Osteoblast (primary cell): ENCODE results near the gene SORL1. TPM values are rescaled to one million over a fixed set of nuclear protein-coding genes. Genes with fewer than 3 reads are reported as not detected.

ENCODE experiments used
- DNase-seq: peaks from one replicate; pipeline ENCODE4 v3.0.0; 2011; ENCODE audit warnings: low spot score, mixed read lengths; ENCODE audit not compliant: insufficient read length; ENCODE audit errors: missing footprints
- H2AFZ ChIP-seq: 2 replicates; pipeline ENCODE4 v1.6.0; 2011; ENCODE audit warnings: mild to moderate bottlenecking, low read length
- H3K27ac ChIP-seq: 2 replicates; pipeline ENCODE4 v1.5.1; 2011; ENCODE audit warnings: mild to moderate bottlenecking, low read depth, low read length, moderate library complexity
- H3K27me3 ChIP-seq: 2 replicates; pipeline ENCODE4 v1.6.0; 2012; ENCODE audit warnings: mild to moderate bottlenecking, control low read depth, inconsistent platforms, low read length, moderate library complexity; ENCODE audit not compliant: insufficient read depth
- H3K36me3 ChIP-seq: 2 replicates; pipeline ENCODE4 v1.5.1; 2011; ENCODE audit warnings: mild to moderate bottlenecking, low read length, control low read depth, moderate library complexity; ENCODE audit not compliant: insufficient read depth
- H3K4me1 ChIP-seq: 2 replicates; pipeline ENCODE4 v1.5.1; 2011; ENCODE audit warnings: mild to moderate bottlenecking, low read length, control low read depth, moderate library complexity; ENCODE audit not compliant: insufficient read depth
- H3K4me2 ChIP-seq: 2 replicates; pipeline ENCODE4 v1.6.0; 2011; ENCODE audit warnings: mild to moderate bottlenecking, low read length; ENCODE audit not compliant: insufficient read depth
- H3K4me3 ChIP-seq: fragments of 200-600 bp; sonication (generic); 3 replicates; pipeline ENCODE4 v1.5.1; 2012; ENCODE audit warnings: mild to moderate bottlenecking, low read length, inconsistent platforms; ENCODE audit not compliant: insufficient read depth
- H3K79me2 ChIP-seq: 2 replicates; pipeline ENCODE4 v1.6.0; 2012; ENCODE audit warnings: mild to moderate bottlenecking, low read length, control low read depth, inconsistent platforms; ENCODE audit not compliant: insufficient read depth
- H3K9me3 ChIP-seq: 2 replicates; pipeline ENCODE4 v1.5.1; 2011; ENCODE audit warnings: low read depth, low read length, control low read depth
- H4K20me1 ChIP-seq: 2 replicates; pipeline ENCODE4 v1.6.0; 2012; ENCODE audit warnings: mild to moderate bottlenecking, low read length, control low read depth; ENCODE audit not compliant: insufficient read depth
- CTCF ChIP-seq: IDR thresholded peaks from 2 replicates; pipeline ENCODE4 v1.5.1; 2011; ENCODE audit warnings: mild to moderate bottlenecking, low read depth, low read length, moderate library complexity; ENCODE audit errors: extremely low read depth
- total RNA-seq: library from RNA; depleted of rRNA; stranded (reverse); fragments of >200 nt; gene quantifications from 2 replicates; pipeline ENCODE4 v1.2.3, GENCODE V29; 2012

SORL1 gene
- total RNA-seq, 1 donor, result 0.36 TPM

DNA sequence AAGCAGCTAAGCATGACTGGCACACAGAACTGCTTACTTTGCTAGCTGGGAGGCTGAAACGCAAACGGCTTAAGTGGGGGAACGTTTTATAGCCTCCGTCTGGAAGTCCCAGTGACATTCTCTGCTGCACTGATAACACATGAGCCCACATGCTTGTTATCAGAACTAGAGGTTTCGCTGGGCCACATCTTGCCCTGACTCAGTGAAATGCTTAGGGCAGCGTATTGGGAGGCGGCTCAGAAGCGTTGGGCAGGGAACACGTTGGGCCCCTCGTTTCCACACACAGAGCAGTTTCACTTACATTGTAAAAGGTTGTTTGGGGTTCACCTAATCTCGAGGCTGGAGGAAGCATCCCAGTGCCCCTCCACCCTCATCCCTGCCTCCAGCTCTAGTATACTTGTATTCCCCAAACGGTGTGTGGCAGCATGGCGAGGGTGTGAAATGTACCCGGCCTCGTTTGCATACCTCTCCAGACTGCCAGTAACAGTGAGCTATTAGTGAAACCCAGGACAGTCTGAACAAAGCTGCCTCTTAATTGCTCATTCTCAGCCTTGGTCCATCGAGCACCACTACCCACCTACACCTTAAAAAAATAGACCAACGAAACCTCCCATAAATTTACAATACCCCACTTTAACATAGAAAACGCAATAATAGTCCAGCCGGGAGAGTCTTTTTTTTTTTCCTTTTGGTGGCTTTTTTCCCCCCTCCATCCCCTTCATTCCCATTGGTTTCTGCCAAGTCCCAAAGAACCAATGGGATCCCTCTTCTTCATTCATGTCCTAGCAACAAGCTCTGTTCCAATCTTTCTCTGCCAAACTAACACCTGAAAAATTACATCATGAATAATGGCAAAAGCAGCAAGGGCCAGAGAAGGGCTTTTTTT, 219.4 kb downstream of the SORL1 start:
- peak; percentile 62 for DNase-seq
- no peaks in the 10 kb centered on the region for H4K20me1 ChIP-seq
- H3K27ac ChIP-seq, result no peak overlapping the region
- H3K9me3 ChIP-seq, result no peaks in the 10 kb centered on the region
- no peak overlapping the region for H3K4me2 ChIP-seq
- no peaks in the 10 kb centered on the region for H3K36me3 ChIP-seq
- peaks cover 10% of the 10 kb centered on the region for H3K4me1 ChIP-seq
- no peaks in the 10 kb centered on the region for H3K27me3 ChIP-seq
- no peak overlapping the region for H3K4me3 ChIP-seq
- TF ChIP-seq CTCF, result no peak
- no peaks in the 10 kb centered on the region for H3K79me2 ChIP-seq
- H2AFZ ChIP-seq, result peak overlapping the region; percentile 51

- no peak overlapping the region for H3K4me2 ChIP-seq
- no peak for DNase-seq
- H2AFZ ChIP-seq, result no peak overlapping the region
- no peaks in the 10 kb centered on the region for H3K36me3 ChIP-seq
- H3K9me3 ChIP-seq, result no peaks in the 10 kb centered on the region
- TF ChIP-seq CTCF, result no peak
- H3K27ac ChIP-seq, result no peak overlapping the region
- H3K79me2 ChIP-seq, result no peaks in the 10 kb centered on the region
- H3K4me3 ChIP-seq, result no peak overlapping the region
- peaks cover 10% of the 10 kb centered on the region for H3K4me1 ChIP-seq
- H4K20me1 ChIP-seq, result no peaks in the 10 kb centered on the region
- no peaks in the 10 kb centered on the region for H3K27me3 ChIP-seq
Measured at GRCh38 chr11:121672630-121673487, 220.7 kb downstream of the SORL1 start.

DNA sequence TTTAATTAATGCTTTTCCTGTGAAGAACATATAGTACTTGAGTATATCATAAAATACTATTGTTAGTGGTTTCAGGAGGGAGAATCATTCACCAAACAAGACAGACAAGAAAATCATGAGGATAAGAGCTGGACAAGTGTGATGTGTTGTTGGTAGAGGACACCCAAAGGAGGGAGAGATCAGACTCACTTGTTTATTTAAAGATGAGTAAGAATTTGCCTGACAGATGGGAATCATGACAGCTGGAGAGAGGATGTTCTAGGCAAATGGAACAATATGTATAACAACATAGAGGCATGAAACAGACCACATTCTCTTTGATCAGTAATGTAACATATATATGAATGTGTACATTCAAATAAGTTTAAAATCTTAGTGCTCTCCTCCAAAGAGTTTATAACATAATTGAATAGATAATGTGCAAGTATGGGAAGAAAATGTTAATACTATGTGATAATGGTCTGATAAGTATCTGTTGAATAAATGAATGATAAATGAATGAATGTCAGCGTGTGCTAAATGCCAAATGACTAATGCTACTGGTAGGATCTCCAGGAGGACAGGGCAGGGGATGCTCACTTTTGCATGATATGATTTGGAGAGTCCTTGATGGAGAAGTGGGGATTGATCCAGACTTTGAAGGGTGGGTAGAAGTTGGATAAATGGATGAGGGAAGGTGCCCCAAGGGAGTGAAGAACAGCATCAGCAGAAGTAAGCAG, 229.6 kb downstream of the SORL1 start:
- Histone ChIP-seq H3K4me3 (no peak overlapping the region), H2AFZ (no peak overlapping the region), H3K27me3 (no peaks in the 10 kb centered on the region), H3K36me3 (no peaks in the 10 kb centered on the region), H3K79me2 (no peaks in the 10 kb centered on the region), H3K27ac (no peak overlapping the region), H3K9me3 (no peaks in the 10 kb centered on the region), H3K4me1 (peaks cover 10% of the 10 kb centered on the region), H3K4me2 (no peak overlapping the region), H4K20me1 (no peaks in the 10 kb centered on the region)
- no peak for DNase-seq
- no peak for TF ChIP-seq CTCF

Other genes with a start within 250 kb of the SORL1 start
- 63.7 and 93.7 TPM in 2 replicates for gene SC5D, start 159.5 kb upstream of the SORL1 start, total RNA-seq